ENCODE results near the gene CFAP99.

DNA sequence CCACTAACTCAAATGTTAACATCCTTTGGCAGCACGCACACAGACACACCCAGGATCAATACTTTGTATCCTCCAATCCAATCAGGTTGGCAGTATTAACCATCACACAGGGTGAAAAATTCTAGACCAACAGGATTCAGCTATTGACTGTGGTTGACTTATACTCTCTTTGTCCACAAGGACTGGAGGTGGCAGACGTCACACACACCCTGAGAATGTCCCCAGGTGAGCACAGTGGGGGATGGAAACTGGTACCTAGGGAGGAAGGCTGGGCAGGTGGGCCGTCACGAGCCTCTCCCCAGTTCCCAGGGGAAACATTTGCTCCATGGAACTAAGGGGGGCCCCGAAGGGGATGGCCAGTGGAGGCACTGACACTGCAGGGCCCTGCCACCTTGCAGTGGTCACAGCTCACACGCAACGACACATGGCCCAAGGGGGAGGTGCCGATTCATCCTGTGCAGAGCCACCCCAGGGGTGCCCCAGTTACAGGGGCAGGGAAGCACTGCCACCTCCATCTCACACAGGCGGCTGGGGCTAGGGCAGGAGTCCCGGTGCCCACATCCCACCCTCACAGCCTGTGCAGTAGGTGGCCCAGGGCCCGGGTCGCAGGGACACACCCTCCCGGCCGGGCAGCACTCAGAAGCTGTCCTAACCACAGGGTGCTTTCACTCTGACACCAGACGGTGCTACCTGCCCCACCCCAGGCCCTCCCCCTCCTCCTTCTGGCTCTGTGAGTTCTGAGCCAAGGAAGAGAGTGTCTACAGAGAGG lies 17.7 kb upstream of the CFAP99 start:
- TF ChIP-seq, protein P1, sequence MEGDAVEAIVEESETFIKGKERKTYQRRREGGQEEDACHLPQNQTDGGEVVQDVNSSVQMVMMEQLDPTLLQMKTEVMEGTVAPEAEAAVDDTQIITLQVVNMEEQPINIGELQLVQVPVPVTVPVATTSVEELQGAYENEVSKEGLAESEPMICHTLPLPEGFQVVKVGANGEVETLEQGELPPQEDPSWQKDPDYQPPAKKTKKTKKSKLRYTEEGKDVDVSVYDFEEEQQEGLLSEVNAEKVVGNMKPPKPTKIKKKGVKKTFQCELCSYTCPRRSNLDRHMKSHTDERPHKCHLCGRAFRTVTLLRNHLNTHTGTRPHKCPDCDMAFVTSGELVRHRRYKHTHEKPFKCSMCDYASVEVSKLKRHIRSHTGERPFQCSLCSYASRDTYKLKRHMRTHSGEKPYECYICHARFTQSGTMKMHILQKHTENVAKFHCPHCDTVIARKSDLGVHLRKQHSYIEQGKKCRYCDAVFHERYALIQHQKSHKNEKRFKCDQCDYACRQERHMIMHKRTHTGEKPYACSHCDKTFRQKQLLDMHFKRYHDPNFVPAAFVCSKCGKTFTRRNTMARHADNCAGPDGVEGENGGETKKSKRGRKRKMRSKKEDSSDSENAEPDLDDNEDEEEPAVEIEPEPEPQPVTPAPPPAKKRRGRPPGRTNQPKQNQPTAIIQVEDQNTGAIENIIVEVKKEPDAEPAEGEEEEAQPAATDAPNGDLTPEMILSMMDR (IDR thresholded peaks at IDR 0.05 in 4 of 5, conservative IDR thresholded peaks at IDR 0.05 in 1 of 5): no peak
- no peak for TF ChIP-seq POLR2A (IDR thresholded peaks at IDR 0.05)
